A549 (cell line): ENCODE data around the gene INPP5K.
"Not testable (repeated sequence)": the region's sequence is repeated elsewhere in the genome, so short reads cannot be mapped to it uniquely, and the experiment has no call there.

ENCODE experiments used
- CHD2 ChIP-seq: fragments of 150-350 bp; IDR thresholded peaks from 2 replicates; pipeline ENCODE4 v1.6.1; 2014; ENCODE audit warnings: low read length; ENCODE audit not compliant: partially characterized antibody
- EHMT2 ChIP-seq: fragments of 200-600 bp; sonication (generic); IDR thresholded peaks from 2 replicates; pipeline ENCODE4 v1.6.1; 2016; ENCODE audit warnings: antibody characterized with exemption, low read depth, mild to moderate bottlenecking, moderate library complexity
- EP300 ChIP-seq, 2 experiments: fragments of >200 bp; sonication (Bioruptor Twin); formaldehyde crosslinking; IDR thresholded peaks; 2 replicates in 1 of 2; 3 replicates in 1 of 2; pipeline ENCODE4 v1.6.1; 2016 to 2017
- GATA3 ChIP-seq: IDR thresholded peaks from 2 replicates; pipeline ENCODE4 v1.6.1; 2012; ENCODE audit warnings: borderline replicate concordance
- HOXA7 ChIP-seq: fragments of 250-450 bp; sonication (Bioruptor Pico); IDR thresholded peaks from 2 replicates; pipeline ENCODE4 v1.5.0; 2020; ENCODE audit warnings: mild to moderate bottlenecking, moderate library complexity
- JUNB ChIP-seq: fragments of >200 bp; sonication (Bioruptor Twin); formaldehyde crosslinking; IDR thresholded peaks from 2 replicates; pipeline ENCODE4 v1.6.1; 2016
- NR3C1 ChIP-seq: fragments of >200 bp; sonication (Bioruptor Twin); formaldehyde crosslinking; IDR thresholded peaks from 3 replicates; pipeline ENCODE4 v1.6.1; 2017
- POLR2AphosphoS2 ChIP-seq: conservative IDR thresholded peaks from 2 replicates; pipeline ENCODE4 v1.6.1; 2012; ENCODE audit warnings: low read length, improper control_type of control experiment, inconsistent platforms
- RAD21 ChIP-seq, 2 experiments: fragments of >200 bp in 1 of 2; sonication (Bioruptor Twin) in 1 of 2; formaldehyde crosslinking in 1 of 2; IDR thresholded peaks in 1 of 2; conservative IDR thresholded peaks in 1 of 2; 2 replicates in 1 of 2; 3 replicates in 1 of 2; pipeline ENCODE4 v1.6.1; 2012 to 2018; ENCODE audit warnings: inconsistent platforms in 1 of 2
- RFX5 ChIP-seq: fragments of 450-650 bp; IDR thresholded peaks from 2 replicates; pipeline ENCODE4 v1.7.1; 2014; ENCODE audit warnings: antibody characterized with exemption, mild to moderate bottlenecking, moderate library complexity
- SMC3 ChIP-seq: fragments of >200 bp; sonication (Bioruptor Twin); formaldehyde crosslinking; IDR thresholded peaks from 3 replicates; pipeline ENCODE4 v1.6.1; 2018; ENCODE audit warnings: inconsistent platforms
- TF ChIP-seq, protein P1 (sequence below): fragments of 150-350 bp; IDR thresholded peaks from 2 replicates; pipeline ENCODE4 v1.6.1; 2014; ENCODE audit warnings: low read depth, mild to moderate bottlenecking, low read length
- TF ChIP-seq, protein P2 (sequence below): fragments of >200 bp; sonication (Bioruptor Twin); formaldehyde crosslinking; IDR thresholded peaks from 3 replicates; pipeline ENCODE4 v1.5.1; 2016

GRCh38 chr17:1526876-1527275, 10.5 kb upstream of the INPP5K start:
- TF ChIP-seq POLR2AphosphoS2; RAD21 (conservative IDR thresholded peaks at IDR 0.05 in 1 of 2, IDR thresholded peaks at IDR 0.05 in 1 of 2); NR3C1; GATA3; SMC3; HOXA7 (CRISPR knock-in tag); CHD2; JUNB; EHMT2; EP300 (IDR thresholded peaks at IDR 0.05); RFX5: not testable (repeated sequence)
- TF ChIP-seq, protein P1, sequence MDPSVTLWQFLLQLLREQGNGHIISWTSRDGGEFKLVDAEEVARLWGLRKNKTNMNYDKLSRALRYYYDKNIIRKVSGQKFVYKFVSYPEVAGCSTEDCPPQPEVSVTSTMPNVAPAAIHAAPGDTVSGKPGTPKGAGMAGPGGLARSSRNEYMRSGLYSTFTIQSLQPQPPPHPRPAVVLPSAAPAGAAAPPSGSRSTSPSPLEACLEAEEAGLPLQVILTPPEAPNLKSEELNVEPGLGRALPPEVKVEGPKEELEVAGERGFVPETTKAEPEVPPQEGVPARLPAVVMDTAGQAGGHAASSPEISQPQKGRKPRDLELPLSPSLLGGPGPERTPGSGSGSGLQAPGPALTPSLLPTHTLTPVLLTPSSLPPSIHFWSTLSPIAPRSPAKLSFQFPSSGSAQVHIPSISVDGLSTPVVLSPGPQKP, result not testable (repeated sequence)
- TF ChIP-seq, protein P2, sequence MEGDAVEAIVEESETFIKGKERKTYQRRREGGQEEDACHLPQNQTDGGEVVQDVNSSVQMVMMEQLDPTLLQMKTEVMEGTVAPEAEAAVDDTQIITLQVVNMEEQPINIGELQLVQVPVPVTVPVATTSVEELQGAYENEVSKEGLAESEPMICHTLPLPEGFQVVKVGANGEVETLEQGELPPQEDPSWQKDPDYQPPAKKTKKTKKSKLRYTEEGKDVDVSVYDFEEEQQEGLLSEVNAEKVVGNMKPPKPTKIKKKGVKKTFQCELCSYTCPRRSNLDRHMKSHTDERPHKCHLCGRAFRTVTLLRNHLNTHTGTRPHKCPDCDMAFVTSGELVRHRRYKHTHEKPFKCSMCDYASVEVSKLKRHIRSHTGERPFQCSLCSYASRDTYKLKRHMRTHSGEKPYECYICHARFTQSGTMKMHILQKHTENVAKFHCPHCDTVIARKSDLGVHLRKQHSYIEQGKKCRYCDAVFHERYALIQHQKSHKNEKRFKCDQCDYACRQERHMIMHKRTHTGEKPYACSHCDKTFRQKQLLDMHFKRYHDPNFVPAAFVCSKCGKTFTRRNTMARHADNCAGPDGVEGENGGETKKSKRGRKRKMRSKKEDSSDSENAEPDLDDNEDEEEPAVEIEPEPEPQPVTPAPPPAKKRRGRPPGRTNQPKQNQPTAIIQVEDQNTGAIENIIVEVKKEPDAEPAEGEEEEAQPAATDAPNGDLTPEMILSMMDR, result not testable (repeated sequence)
